ENCODE results near the gene KIR2DL1.
"Not testable (repeated sequence)": the region's sequence is repeated elsewhere in the genome, so short reads cannot be mapped to it uniquely, and the experiment has no call there.

The KIR2DL1 gene

GRCh38 chr19:54769646-54770045, at the start of gene KIR2DL1:
TSS of gene KIR2DL1 (plus strand) at chr19:54769793. CDS start at chr19:54769851, 58 bp downstream.
- TF ChIP-seq ZBTB7A (IDR thresholded peaks at IDR 0.05; ENCODE audit: low read depth); EGR1 (IDR thresholded peaks at IDR 0.05); REST (IDR thresholded peaks at IDR 0.05; ENCODE audit: low read depth): not testable (repeated sequence)

GRCh38 chr19:54724142-54724541, 45.5 kb upstream of the KIR2DL1 start, which contains the start of gene KIR3DL3:
TSS of gene KIR3DL3 (plus strand) at chr19:54724442. CDS start at chr19:54724497, 55 bp downstream.
- no peak for TF ChIP-seq RAD21 (IDR thresholded peaks at IDR 0.05; ENCODE audit: low read depth)
- TF ChIP-seq REST (IDR thresholded peaks at IDR 0.05; ENCODE audit: low read depth), result no peak
- no peak for TF ChIP-seq ZBTB7A (IDR thresholded peaks at IDR 0.05; ENCODE audit: low read depth)

- TF ChIP-seq EP300 (IDR thresholded peaks at IDR 0.05; ENCODE audit: borderline replicate concordance) (no peak), YY1 (IDR thresholded peaks at IDR 0.05; ENCODE audit: low read depth) (no peak), TEAD4 (IDR thresholded peaks at IDR 0.05) (no peak), TCF12 (IDR thresholded peaks at IDR 0.05; ENCODE audit: low read depth) (no peak), ZBTB7A (IDR thresholded peaks at IDR 0.05; ENCODE audit: low read depth) (no peak), EGR1 (IDR thresholded peaks at IDR 0.05) (no peak), TAF1 (IDR thresholded peaks at IDR 0.05; ENCODE audit: low read depth) (no peak), FOXM1 (IDR thresholded peaks at IDR 0.05; ENCODE audit: borderline replicate concordance, low read depth) (no peak), RAD21 (IDR thresholded peaks at IDR 0.05; ENCODE audit: low read depth) (no peak), NFIC (IDR thresholded peaks at IDR 0.05) (no peak), CEBPB (IDR thresholded peaks at IDR 0.05) (no peak), MAX (IDR thresholded peaks at IDR 0.05) (no peak), CREB1 (IDR thresholded peaks at IDR 0.05; ENCODE audit: low read depth) (no peak)
These were observed 44.9 kb upstream of the KIR2DL1 start for GRCh38 chr19:54724644-54725043.

GRCh38 chr19:54725321-54725720, 44.3 kb upstream of the KIR2DL1 start:
- TF ChIP-seq TCF12 (IDR thresholded peaks at IDR 0.05; ENCODE audit: low read depth) (no peak), EGR1 (IDR thresholded peaks at IDR 0.05) (no peak), TAF1 (IDR thresholded peaks at IDR 0.05; ENCODE audit: low read depth) (no peak), TEAD4 (IDR thresholded peaks at IDR 0.05) (no peak), USF1 (IDR thresholded peaks at IDR 0.05) (no peak), ZBTB7A (IDR thresholded peaks at IDR 0.05; ENCODE audit: low read depth) (no peak), YY1 (IDR thresholded peaks at IDR 0.05; ENCODE audit: low read depth) (no peak), CREB1 (IDR thresholded peaks at IDR 0.05; ENCODE audit: low read depth) (no peak), MAX (IDR thresholded peaks at IDR 0.05) (no peak), REST (IDR thresholded peaks at IDR 0.05; ENCODE audit: low read depth) (no peak), NFIC (IDR thresholded peaks at IDR 0.05) (no peak), CEBPB (IDR thresholded peaks at IDR 0.05) (no peak)

GRCh38 chr19:54727562-54727961, 42.0 kb upstream of the KIR2DL1 start:
- TF ChIP-seq TCF12 (IDR thresholded peaks at IDR 0.05; ENCODE audit: low read depth), result no peak
- TF ChIP-seq EGR1 (IDR thresholded peaks at IDR 0.05), result no peak

GRCh38 chr19:54728167-54728566, 41.4 kb upstream of the KIR2DL1 start:
- TF ChIP-seq EGR1 (IDR thresholded peaks at IDR 0.05), result no peak
- no peak for TF ChIP-seq REST (IDR thresholded peaks at IDR 0.05; ENCODE audit: low read depth)
- no peak for TF ChIP-seq CREB1 (IDR thresholded peaks at IDR 0.05; ENCODE audit: low read depth)
- TF ChIP-seq TCF12 (IDR thresholded peaks at IDR 0.05; ENCODE audit: low read depth), result no peak
- no peak for TF ChIP-seq CEBPB (IDR thresholded peaks at IDR 0.05)
